ENCODE data around the gene PDYN.

The PDYN gene

DNA sequence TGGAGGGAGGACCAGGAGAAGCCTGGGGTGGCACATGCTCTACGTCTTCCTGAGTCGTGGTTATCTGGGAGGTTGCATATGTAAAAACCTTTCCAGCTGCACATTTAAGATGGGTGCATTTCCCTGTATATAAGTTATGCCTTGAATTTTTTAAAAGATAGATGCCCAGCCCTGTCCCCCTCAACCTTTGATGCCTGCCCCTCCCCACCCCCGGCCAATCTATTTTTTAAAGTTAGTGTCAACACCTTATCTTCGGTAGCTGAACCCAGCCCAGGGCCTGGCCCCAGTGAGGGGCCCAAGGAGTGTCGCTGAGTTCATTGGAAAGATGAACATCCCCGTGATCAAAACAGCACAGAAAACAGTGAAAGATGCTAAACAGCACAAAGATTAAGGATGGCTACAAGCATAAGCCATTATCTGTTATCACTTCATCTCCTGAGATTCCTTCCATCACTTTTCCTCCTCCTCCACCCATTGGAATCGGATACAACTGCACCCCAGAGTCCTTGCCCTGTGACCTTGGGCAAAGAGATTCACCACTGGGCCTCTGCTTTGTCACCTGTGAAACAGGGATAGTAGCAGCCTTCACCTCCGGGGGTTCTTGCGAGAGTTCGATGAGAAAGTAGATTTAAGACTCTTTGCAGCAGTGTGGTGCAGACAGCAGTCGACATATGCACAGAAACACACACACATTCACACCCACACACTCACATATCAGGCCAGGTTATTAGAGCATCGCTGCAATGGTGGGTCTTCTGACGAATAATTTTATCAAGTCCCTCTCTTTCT, 51.2 kb downstream of the PDYN start:
- peaks cover 0 to 31% (median 14%) of the 10 kb centered on the region in 4 donors for H3K4me1 ChIP-seq
- no peak for DNase-seq
- H3K9me3 ChIP-seq = no peaks in the 10 kb centered on the region
- H3K36me3 ChIP-seq = peaks cover 9 to 17% (median 13%) of the 10 kb centered on the region in 3 donors
- H3K27ac ChIP-seq = no peak overlapping the region
- peaks cover 0 to 17% of the 10 kb centered on the region in 2 donors for H3K27me3 ChIP-seq
- no peak overlapping the region for H3K4me3 ChIP-seq
- intact Hi-C loops (cut with DNase I; ENCODE audit: low total_unique reads) = no loop called here
- TF ChIP-seq, protein P1, sequence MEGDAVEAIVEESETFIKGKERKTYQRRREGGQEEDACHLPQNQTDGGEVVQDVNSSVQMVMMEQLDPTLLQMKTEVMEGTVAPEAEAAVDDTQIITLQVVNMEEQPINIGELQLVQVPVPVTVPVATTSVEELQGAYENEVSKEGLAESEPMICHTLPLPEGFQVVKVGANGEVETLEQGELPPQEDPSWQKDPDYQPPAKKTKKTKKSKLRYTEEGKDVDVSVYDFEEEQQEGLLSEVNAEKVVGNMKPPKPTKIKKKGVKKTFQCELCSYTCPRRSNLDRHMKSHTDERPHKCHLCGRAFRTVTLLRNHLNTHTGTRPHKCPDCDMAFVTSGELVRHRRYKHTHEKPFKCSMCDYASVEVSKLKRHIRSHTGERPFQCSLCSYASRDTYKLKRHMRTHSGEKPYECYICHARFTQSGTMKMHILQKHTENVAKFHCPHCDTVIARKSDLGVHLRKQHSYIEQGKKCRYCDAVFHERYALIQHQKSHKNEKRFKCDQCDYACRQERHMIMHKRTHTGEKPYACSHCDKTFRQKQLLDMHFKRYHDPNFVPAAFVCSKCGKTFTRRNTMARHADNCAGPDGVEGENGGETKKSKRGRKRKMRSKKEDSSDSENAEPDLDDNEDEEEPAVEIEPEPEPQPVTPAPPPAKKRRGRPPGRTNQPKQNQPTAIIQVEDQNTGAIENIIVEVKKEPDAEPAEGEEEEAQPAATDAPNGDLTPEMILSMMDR (IDR thresholded peaks at IDR 0.05) = no peak

DNA sequence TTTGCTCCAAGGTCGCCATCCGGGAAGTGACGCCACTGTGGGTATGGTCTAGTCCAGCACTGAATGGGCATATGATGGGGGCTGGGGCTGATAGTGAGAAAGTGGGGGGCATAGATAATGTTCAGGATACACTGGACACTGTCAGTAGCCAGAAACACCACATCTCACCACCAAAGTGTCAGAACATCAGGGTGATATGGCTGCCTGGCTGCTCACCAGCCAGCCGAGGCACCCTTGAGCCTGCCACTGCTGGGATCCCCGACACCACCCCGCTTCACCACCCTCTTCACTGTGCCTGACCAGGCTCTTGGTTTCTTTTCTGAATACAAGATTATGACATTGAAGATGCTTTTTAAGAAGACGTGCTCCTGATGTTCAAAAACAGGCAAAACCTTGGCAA, 51.8 kb downstream of the PDYN start:
- intact Hi-C loops (cut with DNase I; ENCODE audit: low total_unique reads) = no loop called here
- TF ChIP-seq, protein P1 (IDR thresholded peaks at IDR 0.05) = no peak

DNA sequence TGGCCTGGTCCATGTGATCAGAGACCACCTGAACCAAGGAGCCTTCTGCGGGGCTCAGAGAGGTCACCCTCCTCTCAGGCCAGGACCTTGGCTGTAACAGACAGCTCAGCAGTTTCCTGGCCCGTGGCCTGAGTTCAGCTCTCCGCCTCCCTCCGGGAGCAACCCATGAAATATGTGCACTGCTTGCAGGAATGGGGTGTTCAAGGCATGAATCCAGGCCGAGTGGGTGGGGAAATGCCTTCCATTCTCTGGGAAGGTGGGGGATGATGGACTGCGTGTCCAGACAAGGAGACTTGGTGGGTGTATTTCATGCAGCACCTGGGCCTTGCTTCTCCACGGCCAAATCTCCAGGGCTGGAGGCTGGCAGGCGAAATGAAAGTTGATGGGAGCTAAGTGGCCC, 52.6 kb downstream of the PDYN start:
- Histone ChIP-seq H3K4me1 (peaks cover 0 to 18% (median 7%) of the 10 kb centered on the region in 4 donors), H3K36me3 (peaks cover 9 to 28% (median 26%) of the 10 kb centered on the region in 3 donors), H3K4me3 (no peak overlapping the region), H3K27me3 (peaks cover 0 to 10% of the 10 kb centered on the region in 2 donors), H3K9me3 (no peaks in the 10 kb centered on the region), H3K27ac (no peak overlapping the region)
- TF ChIP-seq, protein P1 (IDR thresholded peaks at IDR 0.05) = no peak
- DNase-seq = no peak
- intact Hi-C loops (cut with DNase I; ENCODE audit: low total_unique reads) = no loop called here

More for the DNA sequence above, 51.8 kb downstream of the PDYN start:
- Histone ChIP-seq H3K27ac (no peak overlapping the region), H3K36me3 (peaks cover 9 to 23% (median 20%) of the 10 kb centered on the region in 3 donors), H3K4me3 (no peak overlapping the region), H3K27me3 (peaks cover 0 to 11% of the 10 kb centered on the region in 2 donors), H3K9me3 (no peaks in the 10 kb centered on the region), H3K4me1 (peaks cover 0 to 26% (median 11%) of the 10 kb centered on the region in 4 donors)
- no peak for DNase-seq

DNA sequence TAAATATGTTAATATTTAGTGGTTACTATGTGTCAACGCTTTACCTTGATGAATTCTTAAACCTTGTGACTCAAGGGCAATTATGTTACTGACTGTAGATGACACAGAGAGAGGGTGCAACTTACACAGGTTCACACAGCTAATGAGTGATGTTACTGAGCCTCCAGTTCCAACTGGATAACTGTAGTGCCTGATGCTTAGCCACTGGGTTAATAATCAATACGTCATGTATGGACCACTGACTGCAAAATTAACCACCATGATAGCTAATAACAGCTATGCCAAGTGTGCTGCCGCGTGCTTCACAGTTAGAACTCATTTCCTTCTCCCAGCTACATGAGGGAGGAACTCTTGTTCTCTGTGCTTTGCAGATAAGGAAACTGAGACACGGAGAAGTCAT, 53.3 kb downstream of the PDYN start:
- H3K9me3 ChIP-seq = no peaks in the 10 kb centered on the region
- DNase-seq = no peak
- H3K27ac ChIP-seq = no peak overlapping the region
- H3K4me3 ChIP-seq = no peak overlapping the region
- H3K4me1 ChIP-seq = peaks cover 0 to 19% (median 8%) of the 10 kb centered on the region in 4 donors
- TF ChIP-seq, protein P1 (IDR thresholded peaks at IDR 0.05) = no peak
- H3K36me3 ChIP-seq = peaks cover 9 to 29% (median 29%) of the 10 kb centered on the region in 3 donors
- intact Hi-C loops (cut with DNase I; ENCODE audit: low total_unique reads) = no loop called here
- H3K27me3 ChIP-seq = peaks cover 0 to 9% of the 10 kb centered on the region in 2 donors

DNA sequence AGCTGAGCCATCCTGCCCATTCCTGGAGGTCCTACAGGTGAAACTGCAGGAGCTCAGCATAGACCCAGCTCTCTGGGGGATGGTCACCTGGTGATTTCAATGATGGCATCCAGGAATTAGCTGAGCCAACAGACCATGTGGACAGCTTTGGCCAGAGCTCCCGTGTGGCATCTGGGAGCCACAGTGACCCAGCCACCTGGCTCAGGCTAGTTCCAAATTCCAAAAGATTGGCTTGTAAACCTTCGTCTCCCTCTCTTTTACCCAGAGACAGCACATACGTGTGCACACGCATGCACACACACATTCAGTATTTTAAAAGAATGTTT, 54.6 kb downstream of the PDYN start:
- peaks cover 0 to 3% of the 10 kb centered on the region in 2 donors for H3K27me3 ChIP-seq
- H3K4me1 ChIP-seq = peaks cover 0 to 24% (median 13%) of the 10 kb centered on the region in 4 donors
- DNase-seq = no peak
- no peak overlapping the region for H3K27ac ChIP-seq
- TF ChIP-seq, protein P1 (IDR thresholded peaks at IDR 0.05) = no peak
- no peak overlapping the region for H3K4me3 ChIP-seq
- intact Hi-C loops (cut with DNase I; ENCODE audit: low total_unique reads) = no loop called here
- H3K9me3 ChIP-seq = no peaks in the 10 kb centered on the region
- peaks cover 9 to 41% (median 29%) of the 10 kb centered on the region in 3 donors for H3K36me3 ChIP-seq
